CD8-positive, alpha-beta memory T cell (primary cell): Measurements from ENCODE around the gene PYGB. TPM values are rescaled to one million over a fixed set of nuclear protein-coding genes. Genes with fewer than 3 reads are reported as not detected.

ENCODE experiments used
- CTCF ChIA-PET: fragments of 350-600 bp; sonication (Branson Sonifier 250); formaldehyde crosslinking; loops from one replicate; lab custom pipeline; 2021; ENCODE audit warnings: antibody characterized with exemption; lab: Charles Lee
- POLR2A ChIA-PET: fragments of 350-600 bp; sonication (Branson Sonifier 250); formaldehyde crosslinking; loops from one replicate; lab custom pipeline; 2021; ENCODE audit warnings: antibody characterized with exemption; lab: Charles Lee
- DNase-seq, 5 donors: peaks; one replicate each; pipeline versions ENCODE4 v3.0.0 to v3.0.0-alpha.2; 2020 to 2022; ENCODE audit warnings: mixed read lengths in 1 of 5
- H3K27ac ChIP-seq: one replicate; pipeline ENCODE4 v1.7.0; 2013; ENCODE audit warnings: low read depth, mild to moderate bottlenecking, low read length, moderate library complexity
- H3K27me3 ChIP-seq: 2 replicates; pipeline ENCODE4 v1.7.0; 2013; ENCODE audit warnings: low read length, mild to moderate bottlenecking; ENCODE audit not compliant: insufficient read depth, poor library complexity, severe bottlenecking
- H3K36me3 ChIP-seq: 2 replicates; pipeline ENCODE4 v1.7.0; 2013; ENCODE audit warnings: mild to moderate bottlenecking, low read length, moderate library complexity; ENCODE audit not compliant: insufficient read depth
- H3K4me1 ChIP-seq: 2 replicates; pipeline ENCODE4 v1.7.0; 2013; ENCODE audit warnings: mild to moderate bottlenecking, low read length, moderate library complexity; ENCODE audit not compliant: insufficient read depth
- H3K4me3 ChIP-seq: 2 replicates; pipeline ENCODE4 v1.7.0; 2013; ENCODE audit warnings: mild to moderate bottlenecking, low read length
- H3K9me3 ChIP-seq: 2 replicates; pipeline ENCODE4 v1.7.0; 2013; ENCODE audit warnings: mild to moderate bottlenecking, low read length
- H3K27ac Mint-ChIP-seq, 8 donors: one replicate each; pipeline ENCODE4 v1.8.0; 2020 to 2021; ENCODE audit warnings: mixed read lengths in 8 of 8, mild to moderate bottlenecking in 6 of 8, inconsistent platforms in 3 of 8, moderate library complexity in 3 of 8
- H3K27me3 Mint-ChIP-seq, 2 donors: one replicate each; pipeline ENCODE4 v1.8.0; 2020 to 2021; ENCODE audit warnings: mixed read lengths in 2 of 2, mild to moderate bottlenecking in 1 of 2, moderate library complexity in 1 of 2
- H3K36me3 Mint-ChIP-seq, 3 donors: one replicate each; pipeline ENCODE4 v1.8.0; 2020 to 2021; ENCODE audit warnings: mixed read lengths in 3 of 3, inconsistent platforms in 1 of 3, mild to moderate bottlenecking in 1 of 3
- H3K4me1 Mint-ChIP-seq, 3 donors: one replicate each; pipeline ENCODE4 v1.8.0; 2020 to 2021; ENCODE audit warnings: mixed read lengths in 3 of 3, inconsistent platforms in 1 of 3, mild to moderate bottlenecking in 1 of 3
- H3K4me3 Mint-ChIP-seq, 7 donors: one replicate each; pipeline ENCODE4 v1.8.0; 2020 to 2021; ENCODE audit warnings: mixed read lengths in 7 of 7, mild to moderate bottlenecking in 6 of 7, moderate library complexity in 4 of 7, inconsistent platforms in 2 of 7
- H3K9me3 Mint-ChIP-seq, 5 donors: one replicate each; pipeline ENCODE4 v1.8.0; 2020 to 2022; ENCODE audit warnings: mixed read lengths in 5 of 5, mild to moderate bottlenecking in 3 of 5, moderate library complexity in 2 of 5, inconsistent platforms in 1 of 5
- polyA plus RNA-seq: library from polyadenylated mRNA; unstranded; fragments of 300-500 nt; fragmentation: Illumina TruSeq; gene quantifications from one replicate; pipeline ENCODE4 v1.2.3, GENCODE V29; 2021
- total RNA-seq, 2 experiments: library from RNA; stranded (reverse); gene quantifications; one replicate each; pipeline ENCODE4 v1.2.3, GENCODE V29; 2021

The PYGB gene
- total and polyA plus RNA-seq, 3 experiments from 2014 or later, result 32.5 to 35.7 (median 35.6) TPM

DNA sequence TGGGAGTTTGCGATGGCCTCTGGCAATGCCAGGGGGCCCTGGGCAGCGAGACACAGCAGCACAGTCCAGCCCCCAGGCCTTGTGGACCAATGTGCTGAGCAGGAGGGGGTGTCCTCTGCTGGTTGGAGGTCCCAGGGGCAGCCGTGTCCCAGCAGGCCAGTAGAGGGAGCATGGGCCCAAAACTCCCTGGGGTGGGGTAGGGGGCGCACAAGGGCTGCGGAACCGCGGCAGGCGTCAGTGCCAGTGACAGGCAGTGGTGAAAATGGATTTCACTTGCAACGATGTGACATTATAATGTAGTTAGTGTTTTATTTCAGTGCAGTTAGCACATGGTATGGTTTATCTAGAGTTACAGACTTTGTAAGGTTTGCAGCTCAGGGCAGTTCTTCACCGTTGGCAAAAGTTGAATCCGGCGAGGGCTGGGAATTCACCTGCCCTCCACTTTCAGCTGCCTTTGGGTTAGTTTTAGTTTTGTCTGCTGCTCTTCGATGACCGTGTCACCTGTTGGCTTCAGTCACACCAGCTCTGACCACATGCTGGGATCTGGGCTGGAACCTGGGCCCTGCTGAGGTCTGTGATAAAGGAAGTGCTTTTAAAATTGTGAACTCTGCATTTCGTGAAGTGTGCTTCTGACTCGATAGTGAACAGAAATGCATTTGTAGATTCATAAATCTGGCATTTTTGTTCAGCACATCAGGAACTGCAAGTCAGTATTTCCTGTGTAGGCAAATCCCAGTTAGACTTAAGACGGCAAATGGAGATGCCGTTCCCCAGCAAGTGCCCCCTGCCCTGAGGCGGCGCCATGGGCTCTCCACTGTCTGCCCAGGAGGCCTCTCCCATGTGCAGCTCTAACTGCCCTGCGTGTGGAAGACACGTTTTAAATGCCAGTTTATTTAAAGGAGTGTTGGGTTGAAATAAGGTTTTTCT, 46.8 kb downstream of the PYGB start:
- POLR2A ChIA-PET, result no interaction called here

DNA sequence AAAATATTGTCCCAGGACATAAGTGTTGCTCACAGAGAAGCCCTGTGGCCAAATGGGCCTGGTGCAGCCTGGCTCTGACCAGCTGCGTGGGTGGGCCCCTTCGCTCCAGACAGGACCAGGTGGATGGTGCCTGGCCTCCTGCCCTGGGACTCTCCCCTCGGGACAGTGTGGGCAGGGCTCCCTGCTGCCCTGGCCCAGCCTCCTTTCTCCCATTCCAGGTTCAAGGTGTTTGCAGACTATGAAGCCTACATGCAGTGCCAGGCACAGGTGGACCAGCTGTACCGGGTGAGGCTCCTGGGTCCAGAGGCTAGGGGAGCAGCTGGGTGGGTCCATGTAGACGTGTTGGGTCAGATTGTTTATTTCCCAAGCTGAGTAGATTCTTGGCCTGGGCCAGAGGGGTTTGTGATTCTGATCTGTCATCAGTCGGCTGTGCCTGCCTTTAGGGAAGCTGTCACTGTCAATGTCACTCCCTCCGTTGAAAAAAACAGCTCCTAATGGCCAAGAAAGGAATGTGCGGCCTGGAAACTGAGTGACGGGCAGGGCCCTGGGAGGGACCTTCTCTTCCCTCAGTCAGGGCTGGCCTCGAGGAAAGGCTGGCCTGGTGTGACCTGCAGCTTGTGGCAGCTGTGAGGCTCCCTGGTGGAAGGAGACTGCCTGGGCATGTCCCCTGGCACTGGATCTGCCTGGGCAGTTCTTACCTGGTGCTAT, 47.7 kb downstream of the PYGB start:
- Mint-ChIP-seq H3K27me3 (no peaks in the 10 kb centered on the region), H3K4me1 (peaks cover 0 to 4% (median 2%) of the 10 kb centered on the region in 3 donors), H3K36me3 (peaks cover 0 to 48% (median 2%) of the 10 kb centered on the region in 3 donors), H3K27ac (peak overlapping the region in 3 of 8 donors; percentile 9 to 66 (median 17)), H3K4me3 (no peak overlapping the region), H3K9me3 (no peaks in the 10 kb centered on the region)
- no peak for DNase-seq
- Histone ChIP-seq H3K36me3 (no peaks in the 10 kb centered on the region), H3K4me3 (no peak overlapping the region), H3K9me3 (no peaks in the 10 kb centered on the region), H3K27ac (no peak overlapping the region), H3K4me1 (no peaks in the 10 kb centered on the region), H3K27me3 (no peaks in the 10 kb centered on the region)
- POLR2A ChIA-PET, result no interaction called here
- CTCF ChIA-PET, result interaction anchor here (1.0 to 1.9 kb wide), 6 partner anchors 15 to 302 kb away, joined by 3 to 11 read pairs (median 4); partner anchors contain the start of gene GINS1

More for the DNA sequence above, 46.8 kb downstream of the PYGB start:
- CTCF ChIA-PET, result interaction anchor here (1.0 to 1.9 kb wide), 6 partner anchors 19 to 301 kb away, joined by 3 to 11 read pairs (median 5); partner anchors contain the start of gene GINS1
- peak; percentile 10 to 71 (median 34) for DNase-seq
- Histone ChIP-seq H3K36me3 (no peaks in the 10 kb centered on the region), H3K9me3 (no peaks in the 10 kb centered on the region), H3K27me3 (no peaks in the 10 kb centered on the region), H3K4me1 (no peaks in the 10 kb centered on the region), H3K27ac (no peak overlapping the region), H3K4me3 (no peak overlapping the region)
- H3K27me3 Mint-ChIP-seq, result no peaks in the 10 kb centered on the region
- peaks cover 0 to 51% (median 2%) of the 10 kb centered on the region in 3 donors for H3K36me3 Mint-ChIP-seq
- no peak overlapping the region for H3K4me3 Mint-ChIP-seq
- no peaks in the 10 kb centered on the region for H3K9me3 Mint-ChIP-seq
- peaks cover 0 to 4% (median 2%) of the 10 kb centered on the region in 3 donors for H3K4me1 Mint-ChIP-seq
- H3K27ac Mint-ChIP-seq, result peak overlapping the region in 3 of 8 donors; percentile 40 to 66 (median 47)

DNA sequence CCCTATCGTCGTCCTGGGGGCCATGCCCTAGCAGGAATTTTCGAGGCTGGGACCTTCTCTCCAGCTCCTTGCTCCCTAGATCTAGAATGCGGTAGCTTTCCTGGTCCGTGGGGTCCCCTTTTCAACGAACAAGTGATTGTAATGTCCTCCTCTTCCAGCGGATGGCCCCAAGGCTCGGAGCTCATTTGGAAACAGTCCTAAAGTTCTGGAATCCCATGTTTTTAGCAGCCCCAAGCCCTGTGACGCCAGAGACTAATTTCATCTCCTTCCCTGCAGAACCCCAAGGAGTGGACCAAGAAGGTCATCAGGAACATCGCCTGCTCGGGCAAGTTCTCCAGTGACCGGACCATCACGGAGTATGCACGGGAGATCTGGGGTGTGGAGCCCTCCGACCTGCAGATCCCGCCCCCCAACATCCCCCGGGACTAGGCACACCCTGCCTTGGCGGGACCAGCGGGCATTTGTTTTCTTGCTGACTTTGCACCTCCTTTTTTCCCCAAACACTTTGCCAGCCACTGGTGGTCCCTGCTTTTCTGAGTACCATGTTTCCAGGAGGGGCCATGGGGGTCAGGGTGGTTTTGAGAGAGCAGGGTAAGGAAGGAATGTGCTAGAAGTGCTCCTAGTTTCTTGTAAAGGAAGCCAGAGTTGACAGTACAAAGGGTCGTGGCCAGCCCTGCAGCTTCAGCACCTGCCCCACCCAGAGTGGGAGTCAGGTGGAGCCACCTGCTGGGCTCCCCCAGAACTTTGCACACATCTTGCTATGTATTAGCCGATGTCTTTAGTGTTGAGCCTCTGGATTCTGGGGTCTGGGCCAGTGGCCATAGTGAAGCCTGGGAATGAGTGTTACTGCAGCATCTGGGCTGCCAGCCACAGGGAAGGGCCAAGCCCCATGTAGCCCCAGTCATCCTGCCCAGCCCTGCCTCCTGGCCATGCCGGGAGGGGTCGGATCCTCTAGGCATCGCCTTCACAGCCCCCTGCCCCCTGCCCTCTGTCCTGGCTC, 48.5 kb downstream of the PYGB start:
- H3K9me3 Mint-ChIP-seq, result no peaks in the 10 kb centered on the region
- H3K27me3 Mint-ChIP-seq, result no peaks in the 10 kb centered on the region
- Histone ChIP-seq H3K36me3 (no peaks in the 10 kb centered on the region), H3K4me3 (no peak overlapping the region), H3K27ac (no peak overlapping the region), H3K9me3 (no peaks in the 10 kb centered on the region), H3K27me3 (no peaks in the 10 kb centered on the region), H3K4me1 (no peaks in the 10 kb centered on the region)
- H3K4me1 Mint-ChIP-seq, result peaks cover 0 to 4% (median 2%) of the 10 kb centered on the region in 3 donors
- peaks cover 0 to 46% (median 2%) of the 10 kb centered on the region in 3 donors for H3K36me3 Mint-ChIP-seq
- CTCF ChIA-PET, result interaction anchor here (0.6 to 1.9 kb wide), 4 partner anchors 14 to 123 kb away, joined by 3 to 11 read pairs (median 6); partner anchors contain the start of gene GINS1
- peak in 1 of 5 donors; percentile 33 for DNase-seq
- POLR2A ChIA-PET, result no interaction called here
- H3K27ac Mint-ChIP-seq, result peak overlapping the region in 3 of 8 donors; percentile 33 to 55 (median 54)
- H3K4me3 Mint-ChIP-seq, result no peak overlapping the region

DNA sequence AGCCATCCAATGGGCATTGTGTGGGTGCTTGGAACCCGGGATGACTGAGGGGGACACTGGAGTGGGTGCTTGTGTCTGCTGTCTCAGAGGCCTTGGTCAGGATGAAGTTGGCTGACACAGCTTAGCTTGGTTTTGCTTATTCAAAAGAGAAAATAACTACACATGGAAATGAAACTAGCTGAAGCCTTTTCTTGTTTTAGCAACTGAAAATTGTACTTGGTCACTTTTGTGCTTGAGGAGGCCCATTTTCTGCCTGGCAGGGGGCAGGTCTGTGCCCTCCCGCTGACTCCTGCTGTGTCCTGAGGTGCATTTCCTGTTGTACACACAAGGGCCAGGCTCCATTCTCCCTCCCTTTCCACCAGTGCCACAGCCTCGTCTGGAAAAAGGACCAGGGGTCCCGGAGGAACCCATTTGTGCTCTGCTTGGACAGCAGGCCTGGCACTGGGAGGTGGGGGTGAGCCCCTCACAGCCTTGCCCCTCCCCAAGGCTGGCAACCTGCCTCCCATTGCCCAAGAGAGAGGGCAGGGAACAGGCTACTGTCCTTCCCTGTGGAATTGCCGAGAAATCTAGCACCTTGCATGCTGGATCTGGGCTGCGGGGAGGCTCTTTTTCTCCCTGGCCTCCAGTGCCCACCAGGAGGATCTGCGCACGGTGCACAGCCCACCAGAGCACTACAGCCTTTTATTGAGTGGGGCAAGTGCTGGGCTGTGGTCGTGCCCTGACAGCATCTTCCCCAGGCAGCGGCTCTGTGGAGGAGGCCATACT, 49.4 kb downstream of the PYGB start:
- Mint-ChIP-seq H3K27ac (peak overlapping the region in 1 of 8 donors; percentile 47), H3K27me3 (no peaks in the 10 kb centered on the region), H3K36me3 (peaks cover 0 to 47% (median 2%) of the 10 kb centered on the region in 3 donors), H3K9me3 (no peaks in the 10 kb centered on the region), H3K4me3 (no peak overlapping the region), H3K4me1 (peaks cover 0 to 4% (median 2%) of the 10 kb centered on the region in 3 donors)
- Histone ChIP-seq H3K36me3 (no peaks in the 10 kb centered on the region), H3K27ac (no peak overlapping the region), H3K4me3 (no peak overlapping the region), H3K9me3 (no peaks in the 10 kb centered on the region), H3K27me3 (no peaks in the 10 kb centered on the region), H3K4me1 (no peaks in the 10 kb centered on the region)
- ChIA-PET CTCF (interaction anchor here (1.6 to 1.8 kb wide), 2 partner anchors 13 to 112 kb away, joined by 4 to 5 read pairs; no protein-coding TSS in a partner anchor), POLR2A (interaction anchor here (0.5 kb wide), 1 partner anchor 110 kb away, joined by 4 read pairs; the partner anchor contains the start of gene GINS1)
- DNase-seq, result no peak

DNA sequence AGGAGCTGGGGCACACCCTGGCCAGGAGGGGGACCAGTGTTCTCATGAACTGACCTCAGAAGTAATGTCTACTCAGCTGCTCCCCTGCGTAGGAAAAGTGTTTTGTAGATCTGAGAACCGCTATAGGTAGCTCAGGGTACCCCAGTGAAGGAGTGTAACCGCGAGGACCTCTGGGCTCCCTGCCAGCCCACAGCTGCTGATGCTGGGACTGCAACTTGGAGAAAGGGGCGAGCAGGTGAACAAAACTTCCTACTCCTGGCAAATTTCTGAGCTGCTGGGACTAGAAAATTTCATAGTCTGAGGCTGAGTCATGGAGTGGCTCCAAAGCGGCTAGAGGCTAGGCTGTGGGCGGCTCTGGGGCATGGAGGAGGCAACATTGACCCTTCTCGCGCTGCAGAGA, 51.9 kb downstream of the PYGB start:
- Mint-ChIP-seq H3K9me3 (no peaks in the 10 kb centered on the region), H3K36me3 (peaks cover 0 to 51% (median 0%) of the 10 kb centered on the region in 3 donors), H3K4me3 (no peak overlapping the region), H3K27ac (peak overlapping the region in 3 of 8 donors; percentile 40 to 72 (median 61)), H3K27me3 (no peaks in the 10 kb centered on the region), H3K4me1 (no peaks in the 10 kb centered on the region)
- CTCF ChIA-PET, result interaction anchor here (1.3 kb wide), 1 partner anchor 93 kb away, joined by 3 read pairs; no protein-coding TSS in a partner anchor
- DNase-seq, result no peak
- Histone ChIP-seq H3K9me3 (no peaks in the 10 kb centered on the region), H3K4me3 (no peak overlapping the region), H3K27me3 (no peaks in the 10 kb centered on the region), H3K36me3 (no peaks in the 10 kb centered on the region), H3K27ac (no peak overlapping the region), H3K4me1 (no peaks in the 10 kb centered on the region)
- POLR2A ChIA-PET, result no interaction called here

DNA sequence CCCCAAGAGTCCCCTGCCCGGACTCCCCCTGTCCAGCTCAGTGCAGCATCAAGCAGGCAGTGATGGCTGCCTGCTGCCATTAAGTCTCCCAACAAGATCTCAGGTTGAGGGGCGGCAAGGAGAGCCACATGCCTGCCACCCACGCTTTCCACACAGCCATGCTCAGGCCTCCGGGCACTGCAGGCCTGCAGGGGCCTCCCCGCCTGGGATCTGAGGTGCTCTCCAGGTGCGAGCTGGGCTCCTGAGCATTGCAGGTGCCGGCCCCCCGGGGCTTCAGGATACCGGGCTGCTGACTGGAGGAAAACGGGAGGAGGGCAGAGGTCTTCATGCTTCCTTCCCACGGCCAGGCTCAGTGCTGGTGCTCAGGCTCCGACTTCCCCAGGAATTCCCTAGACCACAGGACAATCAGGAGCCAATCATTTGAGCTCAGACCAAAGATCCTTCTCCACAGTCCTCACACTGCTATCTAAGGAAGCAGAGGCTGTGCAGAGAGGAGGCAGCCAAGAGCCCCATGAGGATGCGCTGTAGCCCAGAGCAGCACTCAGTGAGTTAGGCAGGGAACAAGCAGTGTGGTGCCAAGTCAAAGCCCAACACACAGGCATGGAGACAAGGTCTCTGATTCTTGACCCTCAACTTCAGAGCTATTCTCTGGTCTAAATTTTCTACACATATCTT, 52.7 kb downstream of the PYGB start:
- no peaks in the 10 kb centered on the region for H3K27me3 Mint-ChIP-seq
- no peak for DNase-seq
- no peaks in the 10 kb centered on the region for H3K9me3 Mint-ChIP-seq
- Histone ChIP-seq H3K4me3 (no peak overlapping the region), H3K36me3 (no peaks in the 10 kb centered on the region), H3K27ac (no peak overlapping the region), H3K27me3 (no peaks in the 10 kb centered on the region), H3K4me1 (no peaks in the 10 kb centered on the region), H3K9me3 (no peaks in the 10 kb centered on the region)
- POLR2A ChIA-PET, result no interaction called here
- H3K4me1 Mint-ChIP-seq, result no peaks in the 10 kb centered on the region
- H3K27ac Mint-ChIP-seq, result no peak overlapping the region
- no peak overlapping the region for H3K4me3 Mint-ChIP-seq
- CTCF ChIA-PET, result no interaction called here
- H3K36me3 Mint-ChIP-seq, result peaks cover 0 to 48% (median 0%) of the 10 kb centered on the region in 3 donors
